Loucy (cell line): ENCODE data around the gene MYMX.

ENCODE experiments used
- H2AFZ ChIP-seq: fragments of 200-600 bp; sonication (generic); 2 replicates; pipeline ENCODE4 v1.6.0; 2016; ENCODE audit warnings: antibody characterized with exemption, mild to moderate bottlenecking, low read length, moderate library complexity
- H3F3A ChIP-seq: fragments of 200-600 bp; 2 replicates; pipeline ENCODE4 v1.6.0; 2016; ENCODE audit warnings: antibody characterized with exemption, low read depth, mild to moderate bottlenecking
- H3K27me3 ChIP-seq: fragments of 200-600 bp; sonication (generic); 2 replicates; pipeline ENCODE4 v1.6.1; 2014; ENCODE audit warnings: low read length, mild to moderate bottlenecking; ENCODE audit not compliant: insufficient read depth, poor library complexity, severe bottlenecking
- H3K36me3 ChIP-seq: fragments of 200-600 bp; sonication (generic); 2 replicates; pipeline ENCODE4 v1.6.1; 2016; ENCODE audit warnings: low read length; ENCODE audit not compliant: insufficient read depth
- H3K4me1 ChIP-seq: fragments of 200-600 bp; sonication (generic); 2 replicates; pipeline ENCODE4 v1.5.1; 2014; ENCODE audit warnings: low read length, mild to moderate bottlenecking; ENCODE audit not compliant: insufficient read depth, poor library complexity, severe bottlenecking
- H3K4me2 ChIP-seq: fragments of 200-600 bp; sonication (generic); 2 replicates; pipeline ENCODE4 v1.6.0; 2014; ENCODE audit warnings: antibody characterized with exemption, low read length, low read depth, mild to moderate bottlenecking; ENCODE audit not compliant: poor library complexity, severe bottlenecking
- H3K4me3 ChIP-seq: fragments of 200-600 bp; sonication (generic); 2 replicates; pipeline ENCODE4 v1.5.1; 2014; ENCODE audit warnings: low read length, mild to moderate bottlenecking, mixed read lengths; ENCODE audit not compliant: poor library complexity, severe bottlenecking
- H3K79me2 ChIP-seq: fragments of 200-600 bp; sonication (generic); 2 replicates; pipeline ENCODE4 v1.6.1; 2014; ENCODE audit warnings: low read length; ENCODE audit not compliant: insufficient read depth
- H3K9ac ChIP-seq: fragments of 200-600 bp; sonication (generic); 2 replicates; pipeline ENCODE4 v1.6.0; 2014; ENCODE audit warnings: mild to moderate bottlenecking, low read depth, low read length, moderate library complexity; ENCODE audit not compliant: poor library complexity, severe bottlenecking
- H3K9me2 ChIP-seq: fragments of 200-600 bp; sonication (generic); replicated peaks from 2 replicates; pipeline ENCODE4 v1.6.1; 2016; ENCODE audit warnings: low read depth, low read length, mixed read lengths
- H3K9me3 ChIP-seq: fragments of 200-600 bp; sonication (generic); 2 replicates; pipeline ENCODE4 v1.6.1; 2014; ENCODE audit warnings: mild to moderate bottlenecking, antibody characterized with exemption, low read length, low read depth; ENCODE audit not compliant: insufficient read depth
- H4K20me1 ChIP-seq: fragments of 200-600 bp; sonication (generic); 2 replicates; pipeline ENCODE4 v1.6.0; 2014; ENCODE audit warnings: antibody characterized with exemption, low read length, mild to moderate bottlenecking; ENCODE audit not compliant: insufficient read depth, poor library complexity, severe bottlenecking
- CTCF ChIP-seq: fragments of 200-600 bp; sonication (generic); conservative IDR thresholded peaks from 2 replicates; pipeline ENCODE4 v1.5.1; 2014; ENCODE audit warnings: mild to moderate bottlenecking, antibody characterized with exemption, low read length
- EZH2phosphoT487 ChIP-seq: fragments of 200-600 bp; IDR thresholded peaks from 2 replicates; pipeline ENCODE4 v1.6.1; 2018; ENCODE audit warnings: antibody characterized with exemption, mild to moderate bottlenecking, moderate library complexity, borderline replicate concordance

The MYMX gene

GRCh38 chr6:44267252-44267651 is 50.5 kb downstream of the MYMX start:
- no peak overlapping the region for H3K4me2 ChIP-seq
- H3K36me3 ChIP-seq = no peaks in the 10 kb centered on the region
- no peaks in the 10 kb centered on the region for H3F3A ChIP-seq
- peaks cover 13% of the 10 kb centered on the region for H4K20me1 ChIP-seq
- H3K9me2 ChIP-seq = no peaks in the 10 kb centered on the region
- no peak overlapping the region for H3K4me3 ChIP-seq
- H3K27me3 ChIP-seq = no peaks in the 10 kb centered on the region
- peaks cover 37% of the 10 kb centered on the region for H3K4me1 ChIP-seq
- peaks cover 30% of the 10 kb centered on the region for H3K79me2 ChIP-seq
- TF ChIP-seq EZH2phosphoT487 = no peak
- TF ChIP-seq CTCF = no peak
- H3K9me3 ChIP-seq = no peaks in the 10 kb centered on the region
- H3K9ac ChIP-seq = no peak overlapping the region
- no peak overlapping the region for H2AFZ ChIP-seq
